GM23248 (cell line): ENCODE data around the gene RALB.

Experiments
- EZH2 ChIP-seq: fragments of 200-600 bp; sonication (generic); IDR thresholded peaks from 2 replicates; pipeline ENCODE4 v1.6.1; 2018; ENCODE audit warnings: antibody characterized with exemption, mild to moderate bottlenecking; ENCODE audit not compliant: insufficient read depth, poor library complexity, severe bottlenecking
- EZH2phosphoT487 ChIP-seq: fragments of 200-600 bp; sonication (generic); IDR thresholded peaks from 2 replicates; pipeline ENCODE4 v1.6.1; 2018; ENCODE audit warnings: antibody characterized with exemption, moderate library complexity, mild to moderate bottlenecking, low read depth; ENCODE audit not compliant: insufficient read depth

GRCh38 chr2:120222186-120223033 is 30.2 kb upstream of the RALB start:
- TF ChIP-seq EZH2, result no peak
- TF ChIP-seq EZH2phosphoT487, result no peak
